GM18873 (cell line): ENCODE results near the gene PALM.
"Not testable (repeated sequence)": the region's sequence is repeated elsewhere in the genome, so short reads cannot be mapped to it uniquely, and the experiment has no call there.

ENCODE experiments used
- ATAC-seq: cut with Tn5 transposase; IDR thresholded peaks from one replicate; pipeline ENCODE4 v1.9.1; 2021; ENCODE audit warnings: mild to moderate bottlenecking, moderate library complexity, moderate number of reproducible peaks; ENCODE audit not compliant: unreplicated experiment, low FRiP score

PALM gene

DNA sequence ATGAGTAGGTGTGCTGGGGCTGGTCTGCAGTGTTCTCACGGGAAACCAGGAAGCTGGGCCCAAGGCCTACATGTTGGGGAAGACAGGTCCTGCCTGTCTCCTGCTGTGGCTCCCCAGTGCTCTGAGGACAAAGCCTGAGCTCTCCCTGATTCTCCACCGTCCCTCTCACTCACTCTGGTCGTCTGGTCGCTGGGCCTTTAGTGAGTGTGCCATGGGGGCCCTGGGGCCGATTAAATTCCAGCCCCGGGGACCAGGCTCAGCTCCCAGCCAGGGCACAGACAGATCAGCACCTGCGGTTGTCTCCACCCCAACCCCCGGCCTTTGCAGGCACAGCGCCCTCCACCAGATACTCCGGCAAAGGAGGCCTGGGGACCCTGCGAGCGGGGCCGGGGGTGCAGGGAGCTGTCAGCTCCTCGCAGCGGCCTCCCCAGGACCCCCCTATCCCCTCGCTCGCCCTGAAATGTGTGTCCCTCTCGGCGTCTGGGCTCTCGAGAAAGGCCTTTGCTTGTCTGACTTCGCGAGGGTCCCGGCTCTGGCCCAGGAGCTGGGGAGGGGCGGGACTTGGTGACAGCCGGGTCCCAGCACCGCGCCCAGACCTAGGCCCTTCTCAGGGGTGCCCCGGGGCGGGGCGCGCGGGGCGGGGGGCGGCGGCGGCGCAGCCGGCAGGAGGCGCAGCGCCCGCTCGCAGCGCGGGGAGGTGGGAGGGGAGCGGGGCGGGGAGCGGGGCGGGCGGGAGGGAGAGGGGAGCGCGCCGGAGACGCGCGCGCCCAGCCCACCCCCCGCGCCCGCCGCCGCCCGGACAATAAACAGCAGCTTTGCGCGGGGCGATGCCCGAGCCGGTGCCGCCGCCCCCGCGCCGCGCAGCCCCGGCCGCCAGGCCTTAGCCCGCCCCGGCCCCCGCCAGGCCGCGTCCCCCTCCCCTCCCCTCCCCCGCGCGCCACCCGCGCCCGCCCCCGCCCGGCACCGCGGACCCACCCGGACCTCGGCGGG, at the start of gene PALM:
PALM (plus strand) TSS at position 782 of the 990 bp plus-strand sequence. CDS start 212 bp downstream, outside the sequence.
- ATAC-seq, result no peak

GRCh38 chr19:660793-661426, 47.8 kb upstream of the PALM start:
- no peak for ATAC-seq

- ATAC-seq, result no peak
Observed at GRCh38 chr19:661427-662196, 47.1 kb upstream of the PALM start.

DNA sequence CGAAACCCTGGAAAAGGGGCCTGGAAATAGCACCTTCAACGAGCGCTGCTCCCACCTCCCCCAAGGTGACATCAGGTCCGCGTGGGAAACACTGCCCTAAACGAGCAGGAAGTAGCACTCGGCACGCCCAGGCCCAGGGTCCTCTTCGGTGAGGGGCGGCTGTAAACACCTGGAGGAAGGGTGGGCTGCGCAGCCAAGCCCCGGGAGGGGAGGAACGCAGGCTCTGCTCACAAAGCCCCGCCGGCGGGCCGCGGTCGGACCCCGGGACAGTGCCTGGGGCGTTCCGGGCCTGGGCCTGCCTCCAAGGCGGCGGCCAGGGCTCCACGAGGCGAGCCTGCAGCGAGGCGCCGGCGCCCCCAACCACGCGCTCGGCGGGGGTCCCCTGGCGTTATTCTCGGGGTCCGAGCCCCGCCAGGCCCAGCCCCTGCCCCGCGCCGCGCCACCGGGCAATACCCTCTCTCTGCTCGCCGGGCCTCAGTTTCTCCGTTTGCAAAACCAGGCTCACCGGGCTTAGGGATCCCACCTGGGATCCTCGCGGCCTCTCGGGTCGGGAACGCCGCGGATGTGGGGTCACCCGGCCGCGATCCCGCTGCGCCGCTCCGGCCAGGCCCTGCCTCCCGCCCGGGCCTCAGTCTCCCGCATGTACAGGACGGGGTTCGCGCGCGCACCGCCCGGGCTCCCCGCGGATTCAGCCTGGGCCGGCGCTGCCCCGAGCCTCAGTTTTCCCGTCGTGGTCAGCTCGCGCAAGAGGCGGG, 46.4 kb upstream of the PALM start:
- ATAC-seq, result peak; percentile 9

DNA sequence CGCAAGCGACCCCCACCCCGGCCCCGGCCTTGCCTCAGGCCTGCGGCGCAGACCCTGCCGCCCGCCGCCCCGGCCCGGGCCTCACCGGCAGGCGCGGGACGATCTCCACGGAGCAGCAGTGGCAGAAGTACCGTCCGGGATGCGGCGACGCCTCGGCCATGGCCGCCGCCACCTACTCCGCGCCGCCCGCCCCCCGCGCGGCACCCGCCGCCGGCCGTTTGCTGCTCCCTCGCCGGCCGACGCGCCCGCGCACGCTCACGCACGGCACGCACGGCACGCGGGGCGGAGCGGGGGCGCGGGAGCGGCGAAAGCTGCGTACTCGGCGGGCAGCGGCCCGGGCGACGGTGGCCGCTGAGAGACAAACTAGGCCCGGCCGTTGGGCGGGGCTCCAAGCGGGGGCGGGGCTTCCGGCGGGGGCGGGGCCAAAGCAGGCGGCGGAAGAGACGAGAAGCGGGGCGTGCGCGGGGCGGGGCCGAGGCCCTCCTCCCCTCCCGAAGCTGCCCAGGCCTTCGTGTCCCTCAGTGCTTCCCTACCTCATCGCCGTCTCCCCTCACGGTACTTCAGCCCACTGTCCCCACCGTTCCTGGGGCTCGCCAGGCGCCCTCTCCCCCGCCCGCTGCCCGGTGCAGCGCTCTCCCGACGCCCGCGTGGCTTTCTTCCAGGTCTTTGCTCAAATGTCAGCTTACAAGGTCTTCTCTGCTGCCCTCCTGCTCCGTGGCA, 45.6 kb upstream of the PALM start, which contains the start of gene RNF126:
RNF126 (minus strand) TSS at position 253 of the 720 bp plus-strand sequence; CDS start at position 160, 93 bp downstream.
- peak; percentile 40 for ATAC-seq

DNA sequence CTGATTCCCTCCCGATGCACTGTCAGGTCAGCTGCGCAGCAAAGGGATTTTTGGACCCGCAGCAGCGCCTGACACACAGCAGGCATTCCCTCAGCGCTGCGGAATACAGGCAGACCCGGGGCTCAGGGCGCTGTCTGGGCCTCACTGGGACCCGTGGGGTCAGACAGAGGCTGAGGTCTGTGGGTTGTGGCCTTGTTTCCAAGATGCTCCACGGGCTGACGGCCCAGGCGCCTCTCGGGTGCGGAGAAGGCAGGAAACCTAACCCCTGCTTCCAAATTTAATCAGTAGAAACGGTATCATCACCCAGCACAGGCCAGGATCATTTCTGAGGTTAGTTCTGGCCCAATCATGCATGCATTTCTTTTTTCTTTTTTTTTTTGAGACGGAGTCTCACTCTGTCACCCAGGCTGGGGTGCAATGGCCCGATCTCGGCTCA, 45.0 kb upstream of the PALM start:
- no peak for ATAC-seq

DNA sequence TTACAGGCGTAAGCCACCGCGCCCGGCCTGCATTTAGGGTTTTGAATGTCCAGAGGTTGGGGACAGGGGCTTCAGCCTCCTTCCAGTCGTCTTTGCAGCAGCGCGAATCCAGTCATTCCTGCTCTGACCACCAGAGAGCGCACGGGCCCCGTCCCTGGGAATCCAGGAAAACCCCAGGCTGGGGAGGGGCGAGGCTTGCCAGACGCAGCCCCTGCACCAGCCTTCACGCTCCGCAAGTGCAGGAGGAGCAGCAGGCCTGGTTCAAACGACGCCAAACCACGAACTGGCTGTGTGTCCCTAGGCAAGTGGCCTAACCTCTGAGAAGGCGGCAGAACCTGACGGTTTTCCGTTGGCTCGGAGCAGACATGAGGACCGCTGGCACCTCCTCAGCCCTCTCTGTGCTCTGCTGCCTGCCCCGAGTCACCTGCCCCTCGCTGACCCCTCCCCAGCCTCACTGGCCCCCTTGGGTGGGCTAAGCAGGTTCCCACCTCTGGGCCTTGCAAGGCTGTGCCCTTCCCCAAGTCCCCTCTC, 43.8 kb upstream of the PALM start:
- ATAC-seq, result no peak

- ATAC-seq, result not testable (repeated sequence)
Observed at GRCh38 chr19:666985-667573, 41.7 kb upstream of the PALM start.

- ATAC-seq, result not testable (repeated sequence)
Observed at GRCh38 chr19:668675-669434, 39.9 kb upstream of the PALM start.

DNA sequence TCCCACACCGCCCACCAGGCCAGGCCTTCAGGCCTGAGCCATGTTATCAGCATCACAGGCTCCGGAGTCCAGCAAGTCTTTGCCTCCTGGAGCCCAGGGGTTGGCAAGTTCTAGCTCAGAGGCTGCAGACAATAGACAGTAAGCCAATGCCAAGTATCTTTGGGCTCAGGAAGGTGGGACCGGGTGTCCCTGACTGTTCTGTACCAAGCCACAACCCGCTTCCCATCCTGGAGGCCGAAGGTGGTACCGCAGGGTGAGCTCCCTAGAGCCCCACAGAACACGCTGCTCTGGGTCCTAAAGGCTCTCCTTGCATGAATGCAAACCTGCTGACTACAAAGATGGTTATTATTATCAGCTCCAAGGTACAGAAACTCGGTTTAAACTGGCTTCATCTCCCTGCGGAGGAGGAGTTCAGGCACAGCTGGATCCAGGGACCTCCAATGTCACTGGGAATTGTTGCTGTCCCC, 38.1 kb upstream of the PALM start:
- ATAC-seq, result no peak

DNA sequence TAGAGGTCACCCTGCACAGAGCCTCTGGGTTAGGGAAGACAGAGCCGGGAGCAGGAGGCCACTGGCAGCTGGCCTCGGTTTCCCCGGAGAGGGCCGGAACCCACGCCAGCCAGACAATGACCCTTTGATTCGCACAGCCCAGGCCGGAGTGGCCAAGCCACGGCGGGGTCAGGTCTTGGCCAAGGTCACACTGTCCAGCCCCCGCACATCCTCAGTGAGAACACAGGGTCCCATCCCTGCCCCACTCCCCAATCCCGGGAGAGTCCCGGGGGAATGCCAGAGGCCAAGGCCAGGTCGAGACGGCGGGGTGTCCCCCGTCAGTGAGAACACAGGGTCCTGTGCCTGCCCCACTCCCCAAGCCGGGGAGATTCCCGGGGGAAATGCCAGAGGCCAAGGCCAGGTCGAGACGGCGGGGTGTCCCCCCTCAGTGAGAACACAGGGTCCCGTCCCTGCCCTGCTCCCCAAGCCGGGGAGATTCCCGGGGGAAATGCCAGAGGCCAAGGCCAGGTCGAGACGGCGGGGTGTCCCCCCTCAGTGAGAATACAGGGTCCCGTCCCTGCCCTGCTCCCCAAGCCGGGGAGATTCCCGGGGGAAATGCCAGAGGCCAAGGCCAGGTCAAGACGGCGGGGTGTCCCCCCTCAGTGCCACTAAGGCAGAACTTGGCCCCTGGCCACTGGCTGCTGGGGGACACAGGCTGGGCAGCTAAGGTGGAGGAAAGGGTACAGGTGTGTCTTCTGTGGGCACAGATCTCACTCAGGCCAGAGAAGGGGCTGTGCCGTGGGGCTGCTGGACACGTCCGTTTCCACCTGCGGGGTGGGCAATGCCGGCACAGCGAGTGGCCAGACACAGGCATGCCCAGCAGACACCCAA, 34.2 kb upstream of the PALM start:
- no peak for ATAC-seq

DNA sequence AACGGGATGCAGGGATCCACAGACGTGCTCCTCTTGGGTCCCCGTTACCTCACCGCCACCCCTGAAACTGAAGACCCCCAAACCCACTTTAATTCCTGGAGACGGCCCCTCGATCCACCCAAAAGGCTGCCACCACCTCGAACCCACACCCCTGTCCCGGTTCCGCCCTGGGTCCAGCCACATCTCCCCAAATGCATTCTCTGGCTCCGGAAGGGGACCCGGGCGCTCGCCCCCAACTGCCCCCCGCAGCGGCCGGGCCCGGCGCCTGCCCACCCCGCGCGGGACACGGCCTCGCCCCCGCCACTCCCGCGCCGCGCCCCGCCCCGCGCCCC, 32.8 kb upstream of the PALM start:
- ATAC-seq, result no peak

GRCh38 chr19:676339-677105, 32.2 kb upstream of the PALM start, which contains the start of gene FSTL3:
FSTL3 (plus strand) TSS chr19:676392; CDS start chr19:676424, 32 bp downstream.
- no peak for ATAC-seq

GRCh38 chr19:677201-677600, 31.5 kb upstream of the PALM start:
- no peak for ATAC-seq

DNA sequence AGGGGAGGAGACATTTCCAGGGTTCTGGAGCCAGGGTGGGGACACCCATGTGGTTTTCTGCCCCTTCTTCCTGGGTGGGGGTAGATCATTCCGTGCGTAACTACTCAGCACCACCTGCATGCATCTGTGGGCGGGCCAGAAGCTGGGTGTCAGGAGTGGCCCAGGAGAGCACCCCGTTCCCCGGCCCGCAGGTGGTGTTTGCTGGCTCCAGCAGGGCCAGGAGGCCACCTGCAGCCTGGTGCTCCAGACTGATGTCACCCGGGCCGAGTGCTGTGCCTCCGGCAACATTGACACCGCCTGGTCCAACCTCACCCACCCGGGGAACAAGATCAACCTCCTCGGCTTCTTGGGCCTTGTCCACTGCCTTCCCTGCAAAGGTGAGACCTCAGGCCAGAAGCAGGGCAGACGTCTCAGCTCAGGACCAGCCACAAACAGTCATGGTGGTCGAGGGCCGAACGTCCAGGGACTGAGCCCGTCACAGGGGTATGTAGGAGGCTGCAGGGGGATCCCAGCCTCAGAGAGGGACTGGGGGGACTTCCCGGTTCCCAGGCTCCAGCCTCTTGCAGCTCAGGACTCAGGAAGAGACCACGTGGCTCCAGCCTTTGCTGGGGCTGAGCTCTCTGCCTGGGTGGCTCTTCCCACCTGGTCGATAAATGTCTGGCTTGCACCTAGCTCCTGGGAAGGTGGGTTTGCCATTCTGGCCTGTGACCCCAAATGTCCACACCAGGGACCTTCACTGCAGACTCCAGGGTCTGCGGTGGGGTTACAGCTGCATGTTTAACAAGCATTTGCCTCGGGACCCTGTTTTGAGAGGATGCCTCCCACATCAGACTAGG, 30.9 kb upstream of the PALM start:
- ATAC-seq, result no peak
